Panc1 (cell line): ENCODE measurements around the gene PARM1.

Experiments used
- CTCF ChIP-seq: fragments of 450-650 bp; IDR thresholded peaks from 2 replicates; pipeline ENCODE4 v1.5.1; 2017; ENCODE audit warnings: mild to moderate bottlenecking
- POLR2AphosphoS5 ChIP-seq: IDR thresholded peaks from 2 replicates; pipeline ENCODE4 v1.6.1; 2012; ENCODE audit warnings: mild to moderate bottlenecking, low read depth, low read length, moderate library complexity
- REST ChIP-seq, 2 experiments: IDR thresholded peaks; 2 replicates each; pipeline ENCODE4 v1.6.1; 2011 to 2012; ENCODE audit warnings: low read depth in 2 of 2, control low read depth in 1 of 2, low read length in 1 of 2, mild to moderate bottlenecking in 1 of 2, moderate library complexity in 1 of 2; ENCODE audit not compliant: insufficient read depth in 1 of 2
- SIN3A ChIP-seq: IDR thresholded peaks from 2 replicates; pipeline ENCODE4 v1.6.1; 2012; ENCODE audit warnings: low read depth, mild to moderate bottlenecking, low read length, moderate library complexity, borderline replicate concordance; ENCODE audit not compliant: insufficient read depth
- TCF7L2 ChIP-seq: IDR thresholded peaks from 2 replicates; pipeline ENCODE4 v1.6.1; 2011; ENCODE audit warnings: mild to moderate bottlenecking, low read depth, low read length, inconsistent platforms

GRCh38 chr4:75016472-75016871, 83.6 kb downstream of the PARM1 start:
- TF ChIP-seq CTCF (no peak), REST (IDR thresholded peaks at IDR 0.05; ENCODE audit: insufficient read depth in 1 of 2, low read depth in 2 of 2, low read length in 1 of 2) (no peak), POLR2AphosphoS5 (no peak), SIN3A (no peak), TCF7L2 (no peak)
